Effector memory CD4-positive, alpha-beta T cell (primary cell): ENCODE results near the gene HAUS5.

Experiments used
- DNase-seq, 3 donors: peaks; one replicate each; pipeline ENCODE4 v3.0.0-alpha.2; 2020
- H3K27ac ChIP-seq: 2 replicates; pipeline ENCODE4 v1.7.0; 2013; ENCODE audit warnings: mild to moderate bottlenecking, low read length, moderate library complexity; ENCODE audit not compliant: insufficient read depth, poor library complexity, severe bottlenecking
- H3K27me3 ChIP-seq: replicated peaks from 2 replicates; pipeline ENCODE4 v1.7.0; 2013; ENCODE audit warnings: mild to moderate bottlenecking, low read length; ENCODE audit not compliant: insufficient read depth, control insufficient read depth, poor library complexity, severe bottlenecking
- H3K36me3 ChIP-seq: 2 replicates; pipeline ENCODE4 v1.7.0; 2013; ENCODE audit warnings: mild to moderate bottlenecking, low read length, moderate library complexity; ENCODE audit not compliant: control insufficient read depth, insufficient read depth
- H3K4me1 ChIP-seq: 2 replicates; pipeline ENCODE4 v1.7.0; 2013; ENCODE audit warnings: low read length, mild to moderate bottlenecking; ENCODE audit not compliant: control insufficient read depth, insufficient read depth, poor library complexity, severe bottlenecking
- H3K4me3 ChIP-seq: 2 replicates; pipeline ENCODE4 v1.7.0; 2013; ENCODE audit warnings: low read length, low read depth, mild to moderate bottlenecking; ENCODE audit not compliant: insufficient read depth, poor library complexity, severe bottlenecking
- H3K9me3 ChIP-seq: 2 replicates; pipeline ENCODE4 v1.7.0; 2013; ENCODE audit warnings: mild to moderate bottlenecking, low read length, moderate library complexity; ENCODE audit not compliant: control insufficient read depth

Gene HAUS5

GRCh38 chr19:35639863-35640262 is 27.3 kb downstream of the HAUS5 start:
- Histone ChIP-seq H3K27ac (no peak overlapping the region), H3K4me1 (peaks cover 24% of the 10 kb centered on the region), H3K36me3 (peaks cover 27% of the 10 kb centered on the region), H3K4me3 (no peak overlapping the region), H3K27me3 (no peaks in the 10 kb centered on the region), H3K9me3 (no peaks in the 10 kb centered on the region)
- no peak for DNase-seq

GRCh38 chr19:35641515-35642151 is 29.1 kb downstream of the HAUS5 start, which contains the start of gene ETV2:
Gene ETV2, plus strand, starts transcription at chr19:35641745. Its CDS starts 716 bp downstream, at chr19:35642461.
- H3K36me3 ChIP-seq, result peaks cover 13% of the 10 kb centered on the region
- H3K4me3 ChIP-seq, result no peak within 1 kb of the TSS
- H3K9me3 ChIP-seq, result no peaks in the 10 kb centered on the region
- peak in 2 of 3 donors; percentile 6 to 34 for DNase-seq
- no peak within 1 kb of the TSS for H3K27ac ChIP-seq
- H3K27me3 ChIP-seq, result no peaks in the 10 kb centered on the region
- peaks cover 26% of the 10 kb centered on the region for H3K4me1 ChIP-seq

GRCh38 chr19:35642312-35642711 is 29.8 kb downstream of the HAUS5 start:
- no peak overlapping the region for H3K27ac ChIP-seq
- no peak overlapping the region for H3K4me3 ChIP-seq
- peaks cover 6% of the 10 kb centered on the region for H3K36me3 ChIP-seq
- H3K9me3 ChIP-seq, result no peaks in the 10 kb centered on the region
- peaks cover 26% of the 10 kb centered on the region for H3K4me1 ChIP-seq
- no peak for DNase-seq
- no peaks in the 10 kb centered on the region for H3K27me3 ChIP-seq

GRCh38 chr19:35642798-35643254 is 30.3 kb downstream of the HAUS5 start:
- Histone ChIP-seq H3K27me3 (no peaks in the 10 kb centered on the region), H3K36me3 (peaks cover under 1% of the 10 kb centered on the region), H3K4me1 (peaks cover 31% of the 10 kb centered on the region), H3K4me3 (peak overlapping the region; percentile 67), H3K27ac (peak overlapping the region; percentile 66), H3K9me3 (no peaks in the 10 kb centered on the region)
- DNase-seq, result no peak

- Histone ChIP-seq H3K9me3 (no peaks in the 10 kb centered on the region), H3K4me1 (peaks cover 32% of the 10 kb centered on the region), H3K4me3 (peak overlapping the region; percentile 67), H3K27me3 (no peaks in the 10 kb centered on the region), H3K27ac (peak overlapping the region; percentile 66), H3K36me3 (no peaks in the 10 kb centered on the region)
- peak; percentile 64 to 74 (median 68) for DNase-seq
These were observed 31.0 kb downstream of the HAUS5 start for GRCh38 chr19:35643255-35644205.

GRCh38 chr19:35644206-35644986 is 31.9 kb downstream of the HAUS5 start:
- H3K27me3 ChIP-seq, result no peaks in the 10 kb centered on the region
- no peaks in the 10 kb centered on the region for H3K9me3 ChIP-seq
- H3K27ac ChIP-seq, result peak overlapping the region; percentile 66
- peaks cover 40% of the 10 kb centered on the region for H3K4me1 ChIP-seq
- DNase-seq, result peak; percentile 91 to 93 (median 93)
- no peaks in the 10 kb centered on the region for H3K36me3 ChIP-seq
- H3K4me3 ChIP-seq, result peak overlapping the region; percentile 67

- peak overlapping the region; percentile 66 for H3K27ac ChIP-seq
- no peaks in the 10 kb centered on the region for H3K9me3 ChIP-seq
- peak; percentile 50 to 65 (median 53) for DNase-seq
- H3K4me3 ChIP-seq, result peak overlapping the region; percentile 67
- no peaks in the 10 kb centered on the region for H3K36me3 ChIP-seq
- no peaks in the 10 kb centered on the region for H3K27me3 ChIP-seq
- peaks cover 44% of the 10 kb centered on the region for H3K4me1 ChIP-seq
These were observed 32.6 kb downstream of the HAUS5 start for GRCh38 chr19:35644987-35645679.

- Histone ChIP-seq H3K4me3 (no peak overlapping the region), H3K36me3 (no peaks in the 10 kb centered on the region), H3K27me3 (no peaks in the 10 kb centered on the region), H3K27ac (no peak overlapping the region), H3K9me3 (no peaks in the 10 kb centered on the region), H3K4me1 (peaks cover 44% of the 10 kb centered on the region)
- no peak for DNase-seq
These were observed 33.4 kb downstream of the HAUS5 start for GRCh38 chr19:35645680-35646511.
